WTC11 (cell line): Measurements from ENCODE around the gene ATF5.
"Not testable (repeated sequence)": the region's sequence is repeated elsewhere in the genome, so short reads cannot be mapped to it uniquely, and the experiment has no call there.

Source experiments
- CTCF ChIP-seq: fragments of 200-600 bp; IDR thresholded peaks from 2 replicates; pipeline ENCODE4 v1.8.0; 2022; ENCODE audit warnings: antibody characterized with exemption
- FOXP1 ChIP-seq: sonication (generic); formaldehyde crosslinking; IDR thresholded peaks from 2 replicates; pipeline ENCODE4 v1.8.0; 2022; ENCODE audit warnings: missing genetic modification reagents, mild to moderate bottlenecking, moderate library complexity, borderline replicate concordance
- TEAD4 ChIP-seq: sonication (generic); formaldehyde crosslinking; IDR thresholded peaks from 2 replicates; pipeline ENCODE4 v1.8.0; 2022; ENCODE audit warnings: mild to moderate bottlenecking, missing genetic modification reagents
- ZBTB21 ChIP-seq: sonication (generic); formaldehyde crosslinking; IDR thresholded peaks from 2 replicates; pipeline ENCODE4 v1.8.1; 2023; ENCODE audit warnings: mild to moderate bottlenecking, missing genetic modification reagents, borderline replicate concordance

- not testable (repeated sequence) for TF ChIP-seq CTCF; FOXP1; ZBTB21 (CRISPR knock-in tag); TEAD4 (CRISPR knock-in tag)
Observed at GRCh38 chr19:49959892-49960291, 30.9 kb downstream of the ATF5 start.
